Thoracic aorta endothelial cell (primary cell): ENCODE data around the gene POLG2. TPM values are rescaled to one million over a fixed set of nuclear protein-coding genes. Genes with fewer than 3 reads are reported as not detected.

Source experiments
- small RNA-seq: library from RNA; depleted of rRNA; stranded (forward); fragments of <200 nt; gene quantifications from one replicate; pipeline ENCODE3, GENCODE V24; 2012
- total RNA-seq: library from RNA; depleted of rRNA; stranded (reverse); fragments of >200 nt; gene quantifications from 2 replicates; pipeline ENCODE4 v1.2.3, GENCODE V29; 2012

The POLG2 gene
- 12.0 and 12.1 TPM in 2 replicates for total RNA-seq

GRCh38 chr17:64496786-64497564 is at the start of gene POLG2:
POLG2 (minus strand) TSS chr17:64497054; CDS start chr17:64496968, 86 bp downstream.

GRCh38 chr17:64506576-64507412 is 9.9 kb upstream of the POLG2 start, which contains the start of gene CEP95:
CEP95 (plus strand) TSS chr17:64506977; CDS start chr17:64507098, 121 bp downstream.

DNA sequence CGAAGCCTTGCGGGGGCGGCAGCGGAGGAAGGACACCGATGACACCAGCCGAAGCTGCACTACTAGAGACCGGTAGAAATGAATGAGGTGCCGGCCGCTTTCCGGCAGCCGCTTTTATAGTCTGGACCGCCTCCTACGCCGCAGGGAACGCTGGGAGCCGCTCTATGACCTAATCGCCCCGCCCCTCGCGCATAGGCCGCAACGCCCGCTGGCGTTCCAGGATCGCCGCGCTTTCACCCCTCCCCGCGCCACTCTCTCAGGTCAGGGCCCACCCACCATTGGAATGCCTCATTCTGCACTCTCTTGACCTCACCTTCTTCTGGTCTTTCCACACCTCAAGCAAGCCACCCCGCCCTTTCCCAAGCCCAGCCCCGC is 9.3 kb upstream of the POLG2 start, which contains the start of gene DDX5:
DDX5 (minus strand) TSS at position 89 of the 375 bp plus-strand sequence. CDS start 170 bp downstream, outside the sequence.

GRCh38 chr17:64448665-64449512 is 48.0 kb downstream of the POLG2 start, which contains the start of gene MILR1:
MILR1 (plus strand) TSS chr17:64449115; CDS start chr17:64449169, 54 bp downstream.

Small RNA genes within 50 kb of the gene (small RNA-seq; reads per million reads assigned to genes)
- not detected for gene ATP5MFP4

Other genes with a start within 250 kb of the POLG2 start
- gene TEX2, start 233.8 kb downstream of the POLG2 start, total RNA-seq: 34.0 and 35.0 TPM in 2 replicates
- gene PECAM1, start 106.2 kb downstream of the POLG2 start, total RNA-seq: 605 and 645 TPM in 2 replicates
- 7.4 and 40.3 TPM in 2 replicates for gene MILR1, start 47.9 kb downstream of the POLG2 start, total RNA-seq
- gene DDX5, start 9.2 kb upstream of the POLG2 start, total RNA-seq: 535 and 615 TPM in 2 replicates
- 23.3 and 30.5 TPM in 2 replicates for gene CEP95, start 9.9 kb upstream of the POLG2 start, total RNA-seq
- gene SMURF2, start 165.3 kb upstream of the POLG2 start, total RNA-seq: 330 and 331 TPM in 2 replicates